GM18498 (cell line): ENCODE data around the gene KIF13A.
"Not testable (repeated sequence)": the region's sequence is repeated elsewhere in the genome, so short reads cannot be mapped to it uniquely, and the experiment has no call there.

ENCODE experiments used
- ATAC-seq: cut with Tn5 transposase; IDR thresholded peaks from one replicate; pipeline ENCODE4 v1.9.1; 2021; ENCODE audit warnings: mild to moderate bottlenecking, moderate library complexity; ENCODE audit not compliant: unreplicated experiment

The KIF13A gene

GRCh38 chr6:17878734-17879133, 108.7 kb downstream of the KIF13A start:
- no peak for ATAC-seq

GRCh38 chr6:17877895-17878440, 109.5 kb downstream of the KIF13A start:
- no peak for ATAC-seq

GRCh38 chr6:17877196-17877894, 110.1 kb downstream of the KIF13A start:
- ATAC-seq: no peak

GRCh38 chr6:17874753-17875152, 112.7 kb downstream of the KIF13A start:
- ATAC-seq: no peak

GRCh38 chr6:17872908-17873307, 114.5 kb downstream of the KIF13A start:
- ATAC-seq: no peak

- no peak for ATAC-seq
These were observed 115.6 kb downstream of the KIF13A start for GRCh38 chr6:17871836-17872235.

- no peak for ATAC-seq
These were observed 116.3 kb downstream of the KIF13A start for GRCh38 chr6:17871189-17871519.

GRCh38 chr6:17870300-17871188, 116.9 kb downstream of the KIF13A start:
- no peak for ATAC-seq

GRCh38 chr6:17869753-17870050, 117.7 kb downstream of the KIF13A start:
- no peak for ATAC-seq

GRCh38 chr6:17869010-17869752, 118.3 kb downstream of the KIF13A start:
- no peak for ATAC-seq

- no peak for ATAC-seq
These were observed 119.6 kb downstream of the KIF13A start for GRCh38 chr6:17867880-17868279.

- ATAC-seq: no peak
These were observed 120.5 kb downstream of the KIF13A start for GRCh38 chr6:17866876-17867444.

GRCh38 chr6:17865798-17866725, 121.4 kb downstream of the KIF13A start:
- ATAC-seq: no peak

GRCh38 chr6:17865243-17865642, 122.2 kb downstream of the KIF13A start:
- ATAC-seq: no peak

GRCh38 chr6:17863901-17864754, 123.3 kb downstream of the KIF13A start:
- ATAC-seq: no peak

- no peak for ATAC-seq
These were observed 126.1 kb downstream of the KIF13A start for GRCh38 chr6:17861361-17861760.

GRCh38 chr6:17859846-17860245, 127.6 kb downstream of the KIF13A start:
- ATAC-seq: no peak

GRCh38 chr6:17858584-17858983, 128.9 kb downstream of the KIF13A start:
- ATAC-seq: no peak

GRCh38 chr6:17857188-17857587, 130.2 kb downstream of the KIF13A start:
- ATAC-seq: not testable (repeated sequence)
